ENCODE measurements around the gene LRATD1. TPM values are rescaled to one million over a fixed set of nuclear protein-coding genes. Genes with fewer than 3 reads are reported as not detected.

The LRATD1 gene
- total RNA-seq, 4 donors from 2014 or later: 41.8 to 56.7 (median 49.9) TPM

- 57 to 59% methylated on average over 2 of the region's 2 CpGs for WGBS, 2 donors
Observed at GRCh38 chr2:14647714-14648113, 15.2 kb downstream of the LRATD1 start.

DNA sequence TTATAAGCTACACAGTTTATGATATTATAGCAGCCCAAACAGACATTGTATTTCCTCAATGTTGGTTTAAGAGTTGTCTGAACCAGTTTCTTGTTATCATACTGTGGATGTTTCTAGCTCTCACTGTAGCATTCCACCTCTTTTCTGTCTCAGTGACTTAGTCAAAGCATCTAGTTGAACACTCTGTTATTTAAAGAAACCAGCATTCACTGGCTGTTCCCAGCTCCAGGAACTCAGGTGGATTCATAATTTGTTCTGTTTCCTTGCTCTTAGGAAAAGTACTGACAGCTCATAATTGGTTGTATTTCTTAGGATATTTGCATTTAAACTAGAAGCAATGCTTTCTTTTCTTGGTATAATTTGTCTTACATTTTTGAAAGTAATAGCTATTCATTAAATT lies 17.5 kb downstream of the LRATD1 start:
- H3K9me3 ChIP-seq: no peaks in the 10 kb centered on the region
- peaks cover 0 to 6% (median 0%) of the 10 kb centered on the region in 3 donors for H3K4me1 ChIP-seq
- TF ChIP-seq POLR2A (IDR thresholded peaks at IDR 0.05): no peak
- TF ChIP-seq, protein P1, sequence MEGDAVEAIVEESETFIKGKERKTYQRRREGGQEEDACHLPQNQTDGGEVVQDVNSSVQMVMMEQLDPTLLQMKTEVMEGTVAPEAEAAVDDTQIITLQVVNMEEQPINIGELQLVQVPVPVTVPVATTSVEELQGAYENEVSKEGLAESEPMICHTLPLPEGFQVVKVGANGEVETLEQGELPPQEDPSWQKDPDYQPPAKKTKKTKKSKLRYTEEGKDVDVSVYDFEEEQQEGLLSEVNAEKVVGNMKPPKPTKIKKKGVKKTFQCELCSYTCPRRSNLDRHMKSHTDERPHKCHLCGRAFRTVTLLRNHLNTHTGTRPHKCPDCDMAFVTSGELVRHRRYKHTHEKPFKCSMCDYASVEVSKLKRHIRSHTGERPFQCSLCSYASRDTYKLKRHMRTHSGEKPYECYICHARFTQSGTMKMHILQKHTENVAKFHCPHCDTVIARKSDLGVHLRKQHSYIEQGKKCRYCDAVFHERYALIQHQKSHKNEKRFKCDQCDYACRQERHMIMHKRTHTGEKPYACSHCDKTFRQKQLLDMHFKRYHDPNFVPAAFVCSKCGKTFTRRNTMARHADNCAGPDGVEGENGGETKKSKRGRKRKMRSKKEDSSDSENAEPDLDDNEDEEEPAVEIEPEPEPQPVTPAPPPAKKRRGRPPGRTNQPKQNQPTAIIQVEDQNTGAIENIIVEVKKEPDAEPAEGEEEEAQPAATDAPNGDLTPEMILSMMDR (IDR thresholded peaks at IDR 0.05): no peak
- H3K36me3 ChIP-seq: peaks cover 0 to 18% (median 0%) of the 10 kb centered on the region in 3 donors
- no peak overlapping the region for H3K4me3 ChIP-seq
- intact Hi-C loops (cut with DNase I): no loop called here
- no peaks in the 10 kb centered on the region for H3K27me3 ChIP-seq
- DNase-seq: no peak
- H3K27ac ChIP-seq: no peak overlapping the region

More at GRCh38 chr2:14647714-14648113, 15.2 kb downstream of the LRATD1 start:
- Histone ChIP-seq H3K9me3 (no peaks in the 10 kb centered on the region), H3K36me3 (peaks cover 0 to 25% (median 0%) of the 10 kb centered on the region in 3 donors), H3K27me3 (no peaks in the 10 kb centered on the region), H3K4me3 (no peak overlapping the region), H3K27ac (no peak overlapping the region), H3K4me1 (peaks cover 0 to 6% (median 0%) of the 10 kb centered on the region in 3 donors)
- intact Hi-C loops (cut with DNase I): no loop called here
- TF ChIP-seq, protein P1 (IDR thresholded peaks at IDR 0.05): no peak
- no peak for TF ChIP-seq POLR2A (IDR thresholded peaks at IDR 0.05)
- no peak for DNase-seq

GRCh38 chr2:14654835-14655282 lies 22.3 kb downstream of the LRATD1 start:
- no peak for DNase-seq
- Histone ChIP-seq H3K4me3 (no peak overlapping the region), H3K27ac (no peak overlapping the region), H3K36me3 (peaks cover 0 to 8% (median 0%) of the 10 kb centered on the region in 3 donors), H3K9me3 (no peaks in the 10 kb centered on the region), H3K4me1 (no peaks in the 10 kb centered on the region), H3K27me3 (no peaks in the 10 kb centered on the region)
- TF ChIP-seq POLR2A (IDR thresholded peaks at IDR 0.05): no peak
- TF ChIP-seq, protein P1 (IDR thresholded peaks at IDR 0.05): no peak
- intact Hi-C loops (cut with DNase I): no loop called here
- WGBS, 2 donors: 37 to 70% methylated on average over 4 of the region's 4 CpGs

- H3K27me3 ChIP-seq: no peaks in the 10 kb centered on the region
- H3K9me3 ChIP-seq: no peaks in the 10 kb centered on the region
- peaks cover 0 to 4% (median 0%) of the 10 kb centered on the region in 3 donors for H3K36me3 ChIP-seq
- no peak for DNase-seq
- H3K4me3 ChIP-seq: no peak overlapping the region
- intact Hi-C loops (cut with DNase I): no loop called here
- H3K27ac ChIP-seq: no peak overlapping the region
- 75 to 76% methylated on average over 3 of the region's 3 CpGs for WGBS, 2 donors
- H3K4me1 ChIP-seq: no peaks in the 10 kb centered on the region
- no peak for TF ChIP-seq POLR2A (IDR thresholded peaks at IDR 0.05)
- TF ChIP-seq, protein P1 (IDR thresholded peaks at IDR 0.05): no peak
Observed at GRCh38 chr2:14656146-14656545, 23.6 kb downstream of the LRATD1 start.

GRCh38 chr2:14661163-14661562 lies 28.6 kb downstream of the LRATD1 start:
- TF ChIP-seq, protein P1 (IDR thresholded peaks at IDR 0.05): no peak
- no peak for TF ChIP-seq POLR2A (IDR thresholded peaks at IDR 0.05)
- WGBS, 2 donors: 83 to 90% methylated on average over 3 of the region's 3 CpGs
- Histone ChIP-seq H3K27ac (no peak overlapping the region), H3K27me3 (no peaks in the 10 kb centered on the region), H3K4me3 (no peak overlapping the region), H3K9me3 (no peaks in the 10 kb centered on the region), H3K4me1 (no peaks in the 10 kb centered on the region), H3K36me3 (no peaks in the 10 kb centered on the region)
- intact Hi-C loops (cut with DNase I): no loop called here
- DNase-seq: no peak

All from esophagus squamous epithelium (tissue), 5 donors.